Parathyroid adenoma (tissue), 2 donors: ENCODE measurements around the gene REPS2.
A peak's percentile ranks its signal among the peaks of the same experiment; 100 is the strongest.

Experiments used
- H2AFZ ChIP-seq: fragments of 300-600 bp; sonication (generic); one replicate; pipeline ENCODE4 v1.7.0; 2017; ENCODE audit warnings: antibody characterized with exemption, mild to moderate bottlenecking
- H3K27ac ChIP-seq: fragments of 300-600 bp; sonication (generic); one replicate; pipeline ENCODE4 v1.7.0; 2017
- H3K27me3 ChIP-seq: fragments of 300-600 bp; sonication (generic); one replicate; pipeline ENCODE4 v1.7.0; 2017; ENCODE audit warnings: low read length; ENCODE audit not compliant: control insufficient read depth, insufficient read depth
- H3K36me3 ChIP-seq: fragments of 300-600 bp; sonication (generic); one replicate; pipeline ENCODE4 v1.7.0; 2017; ENCODE audit warnings: low read length; ENCODE audit not compliant: control insufficient read depth, insufficient read depth
- H3K4me1 ChIP-seq: fragments of 300-600 bp; sonication (generic); one replicate; pipeline ENCODE4 v1.7.0; 2017; ENCODE audit warnings: control low read depth
- H3K4me2 ChIP-seq: fragments of 300-600 bp; sonication (generic); one replicate; pipeline ENCODE4 v1.7.0; 2017; ENCODE audit warnings: low read length
- H3K4me3 ChIP-seq: fragments of 300-600 bp; sonication (generic); one replicate; pipeline ENCODE4 v1.7.0; 2017; ENCODE audit warnings: low read depth, low read length
- H3K79me2 ChIP-seq: fragments of 300-600 bp; sonication (generic); one replicate; pipeline ENCODE4 v1.7.0; 2017; ENCODE audit warnings: control low read depth
- H3K9ac ChIP-seq: fragments of 300-600 bp; sonication (generic); one replicate; pipeline ENCODE4 v1.7.0; 2017; ENCODE audit warnings: mild to moderate bottlenecking
- H3K9me3 ChIP-seq: fragments of 300-600 bp; sonication (generic); one replicate; pipeline ENCODE4 v1.7.0; 2017; ENCODE audit warnings: low read length; ENCODE audit not compliant: control insufficient read depth
- CTCF ChIP-seq: fragments of 300-600 bp; sonication (generic); IDR thresholded peaks from one replicate; pipeline ENCODE4 v1.7.0; 2017; ENCODE audit warnings: antibody characterized with exemption, mild to moderate bottlenecking
- donor health status: primary hyperparathyroidism.

Gene REPS2

GRCh38 chrX:16946361-16946964 is at the start of gene REPS2:
REPS2 (plus strand) TSS chrX:16946658; CDS start chrX:16946862, 204 bp downstream.
- H3K4me1 ChIP-seq: no peaks in the 10 kb centered on the region
- peak within 1 kb of the TSS; percentile 77 for H2AFZ ChIP-seq
- peaks cover 2% of the 10 kb centered on the region for H3K79me2 ChIP-seq
- no peaks in the 10 kb centered on the region for H3K27me3 ChIP-seq
- no peaks in the 10 kb centered on the region for H3K9me3 ChIP-seq
- no peaks in the 10 kb centered on the region for H3K36me3 ChIP-seq
- H3K4me3 ChIP-seq: peak within 1 kb of the TSS; percentile 54
- no peak within 1 kb of the TSS for H3K9ac ChIP-seq
- TF ChIP-seq CTCF: no peak
- H3K4me2 ChIP-seq: peak within 1 kb of the TSS; percentile 61
- peak within 1 kb of the TSS; percentile 74 for H3K27ac ChIP-seq

- H2AFZ ChIP-seq: no peak overlapping the region
- no peak overlapping the region for H3K4me2 ChIP-seq
- no peaks in the 10 kb centered on the region for H3K27me3 ChIP-seq
- TF ChIP-seq CTCF: no peak
- no peaks in the 10 kb centered on the region for H3K79me2 ChIP-seq
- no peaks in the 10 kb centered on the region for H3K4me1 ChIP-seq
- H3K4me3 ChIP-seq: no peak overlapping the region
- H3K9me3 ChIP-seq: no peaks in the 10 kb centered on the region
- no peaks in the 10 kb centered on the region for H3K36me3 ChIP-seq
- H3K27ac ChIP-seq: no peak overlapping the region
- no peak overlapping the region for H3K9ac ChIP-seq
These were observed 49.0 kb upstream of the REPS2 start for GRCh38 chrX:16897445-16897844.

- H3K4me2 ChIP-seq: no peak overlapping the region
- TF ChIP-seq CTCF: no peak
- no peaks in the 10 kb centered on the region for H3K79me2 ChIP-seq
- no peaks in the 10 kb centered on the region for H3K4me1 ChIP-seq
- H3K27ac ChIP-seq: no peak overlapping the region
- no peak overlapping the region for H3K4me3 ChIP-seq
- H2AFZ ChIP-seq: no peak overlapping the region
- no peak overlapping the region for H3K9ac ChIP-seq
- no peaks in the 10 kb centered on the region for H3K36me3 ChIP-seq
- H3K9me3 ChIP-seq: no peaks in the 10 kb centered on the region
- H3K27me3 ChIP-seq: no peaks in the 10 kb centered on the region
These were observed 43.0 kb upstream of the REPS2 start for GRCh38 chrX:16903274-16904022.

- no peak overlapping the region for H2AFZ ChIP-seq
- no peaks in the 10 kb centered on the region for H3K79me2 ChIP-seq
- no peak overlapping the region for H3K4me3 ChIP-seq
- no peaks in the 10 kb centered on the region for H3K27me3 ChIP-seq
- H3K4me2 ChIP-seq: no peak overlapping the region
- no peaks in the 10 kb centered on the region for H3K4me1 ChIP-seq
- H3K9me3 ChIP-seq: no peaks in the 10 kb centered on the region
- no peak overlapping the region for H3K27ac ChIP-seq
- no peak overlapping the region for H3K9ac ChIP-seq
- H3K36me3 ChIP-seq: no peaks in the 10 kb centered on the region
- TF ChIP-seq CTCF: no peak
These were observed 36.1 kb upstream of the REPS2 start for GRCh38 chrX:16910376-16910775.
